Endothelial cell of umbilical vein (primary cell): Measurements from ENCODE around the gene FUBP3. TPM values are rescaled to one million over a fixed set of nuclear protein-coding genes. Genes with fewer than 3 reads are reported as not detected.

Experiments
- BruUV-seq: library from RNA; stranded (reverse); fragments of 400-500 nt; replicated peaks from 2 replicates; lab custom pipeline; 2021; lab: Mats Ljungman, UMichigan
- CTCF ChIA-PET: fragments of 300-600, 350-600 bp; sonication (Branson Sonifier 250); formaldehyde crosslinking; loops from one replicate; lab custom pipeline; 2021; ENCODE audit warnings: antibody characterized with exemption, inconsistent platforms; lab: Charles Lee
- POLR2A ChIA-PET: fragments of 300-600, 350-600 bp; sonication (Branson Sonifier 250); formaldehyde crosslinking; loops from one replicate; lab custom pipeline; 2021; ENCODE audit warnings: antibody characterized with exemption, inconsistent platforms; lab: Charles Lee
- DNase-seq: peaks from one replicate; pipeline ENCODE4 v3.0.0-alpha.2; 2011; ENCODE audit warnings: low read depth, low spot score
- FAIRE-seq: peaks from 2 replicates; lab custom pipeline; 2011; peaks lifted over from hg19 to GRCh38; lab: Jason Lieb, UNC
- H2AFZ ChIP-seq: 2 replicates; pipeline ENCODE4 v1.6.0; 2012; ENCODE audit warnings: low read depth, low read length, control low read depth, inconsistent platforms
- H3K27ac ChIP-seq: 2 replicates; pipeline ENCODE4 v1.5.1; 2011; ENCODE audit warnings: low read depth, mild to moderate bottlenecking, control low read depth, low read length, moderate library complexity; ENCODE audit not compliant: insufficient read depth
- H3K27me3 ChIP-seq, 2 experiments: 2 replicates each; pipeline versions ENCODE4 v1.6.0 to v1.6.1; 2011; ENCODE audit warnings: low read length in 2 of 2, mixed read lengths in 1 of 2; ENCODE audit not compliant: control insufficient read depth in 2 of 2, insufficient read depth in 2 of 2
- H3K36me3 ChIP-seq, 2 experiments: 2 replicates in 1 of 2; 3 replicates in 1 of 2; pipeline ENCODE4 v1.5.1; 2011; ENCODE audit warnings: low read length in 2 of 2, mild to moderate bottlenecking in 1 of 2, moderate library complexity in 1 of 2; ENCODE audit not compliant: control insufficient read depth in 2 of 2, insufficient read depth in 2 of 2; ENCODE audit errors: extremely low read depth in 1 of 2
- H3K4me1 ChIP-seq: 3 replicates; pipeline ENCODE4 v1.5.1; 2011; ENCODE audit warnings: mild to moderate bottlenecking, low read length; ENCODE audit not compliant: control insufficient read depth, insufficient read depth; ENCODE audit errors: extremely low read depth
- H3K4me2 ChIP-seq: 2 replicates; pipeline ENCODE4 v1.6.1; 2011; ENCODE audit warnings: low read length, control low read depth, mixed read lengths; ENCODE audit not compliant: insufficient read depth
- H3K4me3 ChIP-seq, 3 experiments: fragments of 200-600 bp in 1 of 3; sonication (generic), shearing (Covaris generic) in 1 of 3; replicated peaks in 1 of 3; 2 replicates each; pipeline ENCODE4 v1.5.1; 2011 to 2016; ENCODE audit warnings: control low read depth in 3 of 3, low read length in 3 of 3, mild to moderate bottlenecking in 2 of 3, inconsistent platforms in 1 of 3, low read depth in 1 of 3, moderate library complexity in 1 of 3; ENCODE audit not compliant: insufficient read depth in 1 of 3
- H3K79me2 ChIP-seq: 2 replicates; pipeline ENCODE4 v1.6.0; 2012; ENCODE audit warnings: low read length, inconsistent platforms; ENCODE audit not compliant: control insufficient read depth, insufficient read depth
- H3K9ac ChIP-seq: replicated peaks from 2 replicates; pipeline ENCODE3; 2011; ENCODE audit warnings: low read length, control low read depth; ENCODE audit not compliant: insufficient read depth; ENCODE audit errors: extremely low read depth
- H3K9me1 ChIP-seq: replicated peaks from 3 replicates; pipeline ENCODE4 v1.6.0; 2011; ENCODE audit warnings: mild to moderate bottlenecking, low read length; ENCODE audit not compliant: control insufficient read depth, insufficient read depth; ENCODE audit errors: extremely low read depth
- H3K9me3 ChIP-seq: replicated peaks from 2 replicates; pipeline ENCODE4 v1.5.1; 2012; ENCODE audit warnings: low read length, inconsistent platforms; ENCODE audit not compliant: control insufficient read depth, insufficient read depth
- H4K20me1 ChIP-seq: replicated peaks from 2 replicates; pipeline ENCODE3; 2011; ENCODE audit warnings: mild to moderate bottlenecking, low read length; ENCODE audit not compliant: control insufficient read depth, insufficient read depth; ENCODE audit errors: extremely low read depth
- EZH2 ChIP-seq: IDR thresholded peaks from 2 replicates; pipeline ENCODE4 v1.6.1; 2012; ENCODE audit warnings: borderline replicate concordance, low read depth, mild to moderate bottlenecking, moderate library complexity, low read length, inconsistent platforms; ENCODE audit not compliant: severe bottlenecking
- FOS ChIP-seq: IDR thresholded peaks from 2 replicates; pipeline ENCODE4 v1.6.1; 2011; ENCODE audit warnings: mild to moderate bottlenecking, low read length, moderate library complexity, borderline replicate concordance; ENCODE audit not compliant: insufficient read depth
- GATA2 ChIP-seq: IDR thresholded peaks from 2 replicates; pipeline ENCODE4 v1.7.0; 2011; ENCODE audit warnings: low read depth, mild to moderate bottlenecking, moderate library complexity, mixed read lengths, low read length; ENCODE audit not compliant: insufficient read length, insufficient read depth
- JUN ChIP-seq: IDR thresholded peaks from 2 replicates; pipeline ENCODE4 v1.6.1; 2011; ENCODE audit warnings: borderline replicate concordance, low read depth; ENCODE audit not compliant: insufficient read length, insufficient read depth
- MYC ChIP-seq: IDR thresholded peaks from one replicate; pipeline ENCODE4 v1.6.1; 2011; ENCODE audit warnings: mild to moderate bottlenecking, low read depth, low read length
- POLR2A ChIP-seq: IDR thresholded peaks from 2 replicates; pipeline ENCODE4 v1.6.1; 2012; ENCODE audit warnings: low read depth, mild to moderate bottlenecking, control low read depth, low read length
- POLR2AphosphoS5 ChIP-seq: IDR thresholded peaks from 2 replicates; pipeline ENCODE4 v1.6.1; 2012; ENCODE audit warnings: low read depth, mild to moderate bottlenecking, control low read depth, low read length, moderate library complexity; ENCODE audit not compliant: insufficient read depth
- dilution Hi-C: fragments of 300-500 bp; cut with MboI; formaldehyde crosslinking; loops from one replicate; pipeline ENCODE4 v1.15.0; 2019; ENCODE audit warnings: low sequenced_read_pairs; ENCODE audit not compliant: extremely low pct_ligation_motif_present
- intact Hi-C: fragments of 100-400 bp; cut with micrococcal nuclease; formaldehyde crosslinking; loops from one replicate; pipeline ENCODE4 v1.10.0; 2022
- polyA plus RNA-seq, 4 experiments: library from polyadenylated mRNA; depleted of rRNA in 3 of 4; stranded (reverse) in 3 of 4; unstranded in 1 of 4; fragments of >200 nt; gene quantifications; 2 replicates each; pipeline versions ENCODE4 v1.2.1 to v1.2.3, GENCODE V29; 2011 to 2012; ENCODE audit warnings: missing spikeins in 1 of 4
- total RNA-seq: library from RNA; stranded (reverse); gene quantifications from 2 replicates; pipeline ENCODE4 v1.2.3, GENCODE V29; 2021
- TF ChIP-seq, protein P1 (sequence below), 2 donors: IDR thresholded peaks; 1 replicate in 1 of 2; 2 replicates in 1 of 2; pipeline ENCODE4 v1.5.1; 2011; ENCODE audit warnings: low read length in 2 of 2, mild to moderate bottlenecking in 2 of 2, moderate library complexity in 2 of 2, control low read depth in 1 of 2, inconsistent platforms in 1 of 2, low read depth in 1 of 2; ENCODE audit not compliant: insufficient read depth in 1 of 2; ENCODE audit errors: extremely low read depth in 1 of 2
- TF ChIP-seq, protein P2 (sequence below): IDR thresholded peaks from 2 replicates; pipeline ENCODE4 v1.6.1; 2011; ENCODE audit not compliant: insufficient read depth, insufficient read length

FUBP3 gene
- total and polyA plus RNA-seq, 2 donors (not counting 3 experiments of a cell fraction or from before 2014, with no cell fraction given), result 19.4 to 50.9 TPM

GRCh38 chr9:130682421-130683121 is 103.2 kb downstream of the FUBP3 start:
- peak; percentile 73 for DNase-seq
- no peak overlapping the region for H3K9ac ChIP-seq
- no TSS peak for BruUV-seq
- peaks cover 0 to 3% of the 10 kb centered on the region in 2 experiments for H3K27me3 ChIP-seq
- no peaks in the 10 kb centered on the region for H3K79me2 ChIP-seq
- FAIRE-seq, result peak; percentile 95
- CTCF ChIA-PET, result interaction anchor here (0.6 to 3.3 kb wide), 17 partner anchors 9 to 397 kb away, joined by 3 to 163 read pairs (median 4); partner anchors contain the start of gene EXOSC2
- no peaks in the 10 kb centered on the region for H3K36me3 ChIP-seq
- H3K27ac ChIP-seq, result no peak overlapping the region
- POLR2A ChIA-PET, result no interaction called here
- peak overlapping the region; percentile 72 for H3K4me2 ChIP-seq
- dilution Hi-C loops (loop anchor here (25.0 kb wide), 1 partner anchor 180 kb away; no protein-coding TSS in a partner anchor), intact Hi-C loops (loop anchor here (1.0 to 5.0 kb wide), 2 partner anchors 100 to 221 kb away; no protein-coding TSS in a partner anchor)
- no peaks in the 10 kb centered on the region for H3K9me1 ChIP-seq
- H4K20me1 ChIP-seq, result no peaks in the 10 kb centered on the region
- peaks cover 11% of the 10 kb centered on the region for H3K4me1 ChIP-seq
- H3K4me3 ChIP-seq, result no peak overlapping the region
- H3K9me3 ChIP-seq, result no peaks in the 10 kb centered on the region
- TF ChIP-seq POLR2A, result no peak
- TF ChIP-seq, protein P1, sequence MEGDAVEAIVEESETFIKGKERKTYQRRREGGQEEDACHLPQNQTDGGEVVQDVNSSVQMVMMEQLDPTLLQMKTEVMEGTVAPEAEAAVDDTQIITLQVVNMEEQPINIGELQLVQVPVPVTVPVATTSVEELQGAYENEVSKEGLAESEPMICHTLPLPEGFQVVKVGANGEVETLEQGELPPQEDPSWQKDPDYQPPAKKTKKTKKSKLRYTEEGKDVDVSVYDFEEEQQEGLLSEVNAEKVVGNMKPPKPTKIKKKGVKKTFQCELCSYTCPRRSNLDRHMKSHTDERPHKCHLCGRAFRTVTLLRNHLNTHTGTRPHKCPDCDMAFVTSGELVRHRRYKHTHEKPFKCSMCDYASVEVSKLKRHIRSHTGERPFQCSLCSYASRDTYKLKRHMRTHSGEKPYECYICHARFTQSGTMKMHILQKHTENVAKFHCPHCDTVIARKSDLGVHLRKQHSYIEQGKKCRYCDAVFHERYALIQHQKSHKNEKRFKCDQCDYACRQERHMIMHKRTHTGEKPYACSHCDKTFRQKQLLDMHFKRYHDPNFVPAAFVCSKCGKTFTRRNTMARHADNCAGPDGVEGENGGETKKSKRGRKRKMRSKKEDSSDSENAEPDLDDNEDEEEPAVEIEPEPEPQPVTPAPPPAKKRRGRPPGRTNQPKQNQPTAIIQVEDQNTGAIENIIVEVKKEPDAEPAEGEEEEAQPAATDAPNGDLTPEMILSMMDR (IDR thresholded peaks at IDR 0.05; ENCODE audit: extremely low read depth in 1 of 2, insufficient read depth in 1 of 2, low read depth in 1 of 2, low read length in 2 of 2), result peak; percentile 73 to 77
- peak overlapping the region; percentile 23 for H2AFZ ChIP-seq

GRCh38 chr9:130685104-130685503 is 105.7 kb downstream of the FUBP3 start:
- DNase-seq (no peak), FAIRE-seq (no peak)
- ChIA-PET CTCF (interaction anchor here (1.1 to 1.4 kb wide), 7 partner anchors 8 to 357 kb away, joined by 3 to 101 read pairs (median 5); partner anchors contain the start of gene EXOSC2), POLR2A (no interaction called here)
- Histone ChIP-seq H3K4me3 (no peak overlapping the region), H3K4me1 (peaks cover 11% of the 10 kb centered on the region), H3K27me3 (peaks cover 3% of the 10 kb centered on the region in 2 experiments), H3K79me2 (no peaks in the 10 kb centered on the region), H3K9me3 (no peaks in the 10 kb centered on the region), H3K9me1 (no peaks in the 10 kb centered on the region), H2AFZ (no peak overlapping the region), H3K4me2 (no peak overlapping the region), H4K20me1 (no peaks in the 10 kb centered on the region), H3K9ac (no peak overlapping the region), H3K36me3 (no peaks in the 10 kb centered on the region), H3K27ac (no peak overlapping the region)
- no peak for TF ChIP-seq GATA2
- no peak for TF ChIP-seq MYC
- no peak for TF ChIP-seq FOS
- TF ChIP-seq, protein P1 (IDR thresholded peaks at IDR 0.05; ENCODE audit: extremely low read depth in 1 of 2, insufficient read depth in 1 of 2, low read depth in 1 of 2, low read length in 2 of 2), result no peak
- TF ChIP-seq EZH2, result no peak
- TF ChIP-seq POLR2A, result no peak
- TF ChIP-seq, protein P2, sequence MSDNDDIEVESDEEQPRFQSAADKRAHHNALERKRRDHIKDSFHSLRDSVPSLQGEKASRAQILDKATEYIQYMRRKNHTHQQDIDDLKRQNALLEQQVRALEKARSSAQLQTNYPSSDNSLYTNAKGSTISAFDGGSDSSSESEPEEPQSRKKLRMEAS, result no peak
- TF ChIP-seq JUN, result no peak
- TF ChIP-seq POLR2AphosphoS5, result no peak
- dilution Hi-C loops, result loop anchor here (25.0 kb wide), 1 partner anchor 177 kb away; no protein-coding TSS in a partner anchor
- intact Hi-C loops, result no loop called here
- BruUV-seq, result no TSS peak
